ENCODE data around the gene NDUFB7. TPM values are rescaled to one million over a fixed set of nuclear protein-coding genes. Genes with fewer than 3 reads are reported as not detected.
A peak's percentile ranks its signal among the peaks of the same experiment; 100 is the strongest.
"Not testable (repeated sequence)": the region's sequence is repeated elsewhere in the genome, so short reads cannot be mapped to it uniquely, and the experiment has no call there.

The NDUFB7 gene
- total RNA-seq, 1 experiment from 2014 or later: 155 TPM

DNA sequence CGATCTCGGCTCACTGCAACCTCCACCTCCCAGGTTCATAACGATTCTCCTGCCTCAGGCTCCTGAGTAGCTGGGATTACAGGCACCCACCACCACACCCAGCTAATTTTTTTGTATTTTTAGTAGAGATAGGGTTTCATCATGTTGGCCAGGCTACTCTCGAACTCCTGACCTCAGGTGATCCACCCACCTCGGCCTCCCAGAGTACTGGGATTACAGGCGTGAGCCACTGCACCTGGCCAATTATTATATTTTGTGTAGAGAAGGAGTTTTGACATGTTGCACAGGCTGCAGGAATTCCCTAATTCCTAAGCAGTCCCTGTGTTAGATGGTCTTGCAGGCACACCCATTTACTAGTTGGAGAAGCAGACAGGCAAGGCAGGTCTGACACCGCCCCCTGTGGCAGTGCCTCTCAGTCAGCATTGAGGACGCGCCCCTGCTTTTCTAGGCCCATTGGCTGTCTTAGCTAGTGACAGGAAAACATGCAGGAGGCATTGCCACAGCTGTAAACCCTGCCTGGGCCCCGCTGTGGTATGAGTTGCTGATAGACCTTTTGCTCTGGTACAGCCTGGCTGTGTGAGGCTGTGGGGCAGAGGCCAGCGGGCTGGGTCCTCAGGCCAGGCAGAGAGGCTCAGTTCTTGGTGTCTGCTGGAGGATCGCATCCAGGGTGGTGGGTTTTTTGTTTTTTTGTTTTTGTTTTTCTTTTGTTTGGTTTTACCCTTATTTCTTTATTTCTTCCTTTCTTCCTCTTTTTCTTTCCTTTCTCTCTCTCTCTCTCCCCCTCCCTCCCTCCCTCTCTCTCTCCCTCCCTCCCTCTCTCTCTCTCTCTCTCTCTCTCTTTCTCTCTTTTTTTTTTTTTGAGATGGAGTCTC, 20.5 kb downstream of the NDUFB7 start:
- H3K79me1 ChIP-seq (ENCODE audit: insufficient read depth, low read depth, low read length, poor library complexity, severe bottlenecking); H3K23me2 ChIP-seq (ENCODE audit: insufficient read length, low read depth, low read length, poor library complexity, severe bottlenecking); H4K5ac ChIP-seq (ENCODE audit: insufficient read length, low read depth, low read length); H2BK15ac ChIP-seq (ENCODE audit: low read depth, low read length); H3K4ac ChIP-seq (ENCODE audit: low read depth, low read length); H3K9me3 Mint-ChIP-seq; H4K91ac ChIP-seq (ENCODE audit: insufficient read length, low read depth, low read length); H3K27ac ChIP-seq (ENCODE audit: insufficient read length, low read depth, low read length); H2AFZ ChIP-seq (ENCODE audit: low read length); H3K9ac ChIP-seq (ENCODE audit: extremely low read depth, insufficient read length, low read length); H2BK12ac ChIP-seq (ENCODE audit: insufficient read length, low read depth, low read length); H4K20me1 ChIP-seq (ENCODE audit: control insufficient read depth, insufficient read depth, insufficient read length); H3K23ac ChIP-seq (ENCODE audit: insufficient read length, low read depth, low read length); H2BK120ac ChIP-seq (ENCODE audit: low read depth, low read length, poor library complexity, severe bottlenecking); H4K8ac ChIP-seq (replicated peaks; ENCODE audit: insufficient read length, low read depth, low read length); H3K9me3 ChIP-seq (ENCODE audit: control insufficient read depth, low read depth, low read length); H3K18ac ChIP-seq (ENCODE audit: insufficient read length, low read depth, low read length); H2BK20ac ChIP-seq (ENCODE audit: low read depth, low read length, poor library complexity, severe bottlenecking); H3K27me3 ChIP-seq (ENCODE audit: insufficient read depth, low read length); H3K4me3 Mint-ChIP-seq; H2BK5ac ChIP-seq (ENCODE audit: insufficient read length, low read length); H3K79me2 ChIP-seq (ENCODE audit: insufficient read depth, low read length); H2AK5ac ChIP-seq (ENCODE audit: insufficient read length, low read length); H3T11ph ChIP-seq (ENCODE audit: low read length); H3K27ac Mint-ChIP-seq; H3K56ac ChIP-seq (ENCODE audit: insufficient read length, low read depth, low read length); H3K4me2 ChIP-seq (ENCODE audit: insufficient read depth, insufficient read length, low read length); H3K27me3 Mint-ChIP-seq (ENCODE audit: low read depth); H3K4me1 ChIP-seq (ENCODE audit: insufficient read depth, low read length); H3K14ac ChIP-seq (ENCODE audit: insufficient read depth, low read length): not testable (repeated sequence)
- peak; percentile 65 for TF ChIP-seq CTCF (conservative IDR thresholded peaks at IDR 0.05)
- H3K36me3 Mint-ChIP-seq (ENCODE audit: insufficient read depth in 1 of 3, low read depth in 3 of 3): peaks cover 2 to 11% (median 9%) of the 10 kb centered on the region in 3 experiments
- WGBS (ENCODE audit: extremely low coverage, insufficient read length, low lambda C conversion rate): no CpG with 5 or more reads among the region's 12 CpGs
- DNase-seq: peak; percentile 87
- H3K4me1 Mint-ChIP-seq: peaks cover 13 to 22% of the 10 kb centered on the region in 2 experiments
